PC-3 (cell line): Measurements from ENCODE around the gene ZNF436. TPM values are rescaled to one million over a fixed set of nuclear protein-coding genes. Genes with fewer than 3 reads are reported as not detected.
"Not testable (repeated sequence)": the region's sequence is repeated elsewhere in the genome, so short reads cannot be mapped to it uniquely, and the experiment has no call there.

Source experiments
- ATAC-seq: fragments of 200-7000 bp; cut with Tn5 transposase; 2 replicates; pipeline ENCODE4 v1.9.1; 2020; ENCODE audit warnings: mild to moderate bottlenecking, moderate library complexity
- BruUV-seq: library from RNA; stranded (reverse); fragments of 400-500 nt; replicated peaks from 2 replicates; lab custom pipeline; 2021; lab: Mats Ljungman, UMichigan
- CTCF ChIA-PET: fragments of 300-600 bp; sonication (Branson Sonifier 250); formaldehyde crosslinking; loops from one replicate; lab custom pipeline; 2022; ENCODE audit warnings: antibody characterized with exemption; lab: Charles Lee
- POLR2A ChIA-PET: fragments of 300-600 bp; sonication (Branson Sonifier 250); formaldehyde crosslinking; loops from one replicate; lab custom pipeline; 2022; ENCODE audit warnings: antibody characterized with exemption; ENCODE audit not compliant: unreplicated experiment; lab: Charles Lee
- DNase-seq: peaks from one replicate; pipeline ENCODE4 v3.0.0-alpha.2; 2015
- H2AFZ ChIP-seq: fragments of 300-600 bp; sonication (generic); 2 replicates; pipeline ENCODE4 v1.6.0; 2016; ENCODE audit warnings: antibody characterized with exemption, low read length
- H3F3A ChIP-seq: fragments of 300-600 bp; sonication (generic); one replicate; pipeline ENCODE4 v1.6.0; 2017; ENCODE audit warnings: antibody characterized with exemption, low read length, control low read depth, mild to moderate bottlenecking; ENCODE audit not compliant: unreplicated experiment
- H3K27ac ChIP-seq: fragments of 300-600 bp; sonication (generic); 2 replicates; pipeline ENCODE4 v1.5.1; 2016; ENCODE audit warnings: mild to moderate bottlenecking, low read length
- H3K27me3 ChIP-seq: fragments of 300-600 bp; sonication (generic); 2 replicates; pipeline ENCODE4 v1.6.1; 2016; ENCODE audit warnings: low read length, mixed read lengths
- H3K36me3 ChIP-seq: fragments of 300-600 bp; sonication (generic); 2 replicates; pipeline ENCODE4 v1.6.1; 2016; ENCODE audit warnings: low read depth, mixed run types, low read length, mixed read lengths
- H3K4me1 ChIP-seq: fragments of 300-600 bp; sonication (generic); 2 replicates; pipeline ENCODE4 v1.5.1; 2016; ENCODE audit warnings: low read length; ENCODE audit not compliant: insufficient read depth
- H3K4me2 ChIP-seq: fragments of 300-600 bp; sonication (generic); 2 replicates; pipeline ENCODE4 v1.6.0; 2016; ENCODE audit warnings: low read length
- H3K4me3 ChIP-seq: fragments of 300-600 bp; sonication (generic); 2 replicates; pipeline ENCODE4 v1.5.1; 2016; ENCODE audit warnings: mild to moderate bottlenecking, low read length, mixed read lengths
- H3K79me2 ChIP-seq: fragments of 300-600 bp; sonication (generic); 2 replicates; pipeline ENCODE4 v1.6.1; 2017; ENCODE audit warnings: low read length, mixed read lengths
- H3K9ac ChIP-seq: fragments of 300-600 bp; sonication (generic); 2 replicates; pipeline ENCODE4 v1.6.0; 2016; ENCODE audit warnings: mild to moderate bottlenecking, low read length
- H3K9me2 ChIP-seq: fragments of 300-600 bp; sonication (generic); replicated peaks from 2 replicates; pipeline ENCODE4 v1.6.1; 2016; ENCODE audit warnings: mixed run types, low read length, mixed read lengths
- H3K9me3 ChIP-seq: fragments of 300-600 bp; sonication (generic); 2 replicates; pipeline ENCODE4 v1.6.1; 2016; ENCODE audit warnings: low read length, mixed read lengths
- H4K20me1 ChIP-seq: fragments of 300-600 bp; sonication (generic); 2 replicates; pipeline ENCODE4 v1.6.1; 2016; ENCODE audit warnings: low read length, mixed read lengths
- EZH2 ChIP-seq: fragments of 300-600 bp; sonication (generic); IDR thresholded peaks from one replicate; pipeline ENCODE4 v1.6.1; 2017; ENCODE audit warnings: antibody characterized with exemption, mild to moderate bottlenecking, low read length; ENCODE audit not compliant: unreplicated experiment
- EZH2phosphoT487 ChIP-seq: fragments of 300-600 bp; sonication (generic); IDR thresholded peaks from 2 replicates; pipeline ENCODE4 v1.6.1; 2018; ENCODE audit warnings: mild to moderate bottlenecking, antibody characterized with exemption, low read length, borderline replicate concordance
- intact Hi-C: fragments of 100-400 bp; cut with micrococcal nuclease; formaldehyde crosslinking; loops from 2 replicates; pipeline ENCODE4 v1.9.0; 2023
- total RNA-seq: library from RNA; depleted of rRNA; stranded (reverse); fragments of >200 nt; gene quantifications from 2 replicates; pipeline ENCODE4 v1.2.3, GENCODE V29; 2014
- TF ChIP-seq, protein P1 (sequence below): fragments of 300-600 bp; sonication (generic); conservative IDR thresholded peaks from 2 replicates; pipeline ENCODE4 v1.5.1; 2017; ENCODE audit warnings: antibody characterized with exemption, low read depth, mild to moderate bottlenecking, low read length

The ZNF436 gene
- total RNA-seq, 1 experiment from 2014 or later: 10.5 TPM

GRCh38 chr1:23381233-23381885 lies 11.7 kb upstream of the ZNF436 start:
- no peaks in the 10 kb centered on the region for H3K9me3 ChIP-seq
- CTCF ChIA-PET: no interaction called here

GRCh38 chr1:23380719-23381118 lies 11.1 kb upstream of the ZNF436 start:
- Histone ChIP-seq H3K4me1 (peaks cover 30% of the 10 kb centered on the region), H4K20me1 (no peaks in the 10 kb centered on the region), H3K9me2 (no peaks in the 10 kb centered on the region), H3K27me3 (no peaks in the 10 kb centered on the region), H3K4me2 (no peak overlapping the region), H2AFZ (no peak overlapping the region), H3K27ac (no peak overlapping the region), H3F3A (no peaks in the 10 kb centered on the region), H3K79me2 (no peaks in the 10 kb centered on the region), H3K9me3 (no peaks in the 10 kb centered on the region), H3K36me3 (no peaks in the 10 kb centered on the region), H3K9ac (no peak overlapping the region), H3K4me3 (no peak overlapping the region)
- DNase-seq: no peak
- ChIA-PET POLR2A (no interaction called here), CTCF (no interaction called here)
- intact Hi-C loops: no loop called here
- no TSS peak for BruUV-seq
- no peak for ATAC-seq
- TF ChIP-seq EZH2: no peak
- TF ChIP-seq EZH2phosphoT487: no peak
- TF ChIP-seq, protein P1, sequence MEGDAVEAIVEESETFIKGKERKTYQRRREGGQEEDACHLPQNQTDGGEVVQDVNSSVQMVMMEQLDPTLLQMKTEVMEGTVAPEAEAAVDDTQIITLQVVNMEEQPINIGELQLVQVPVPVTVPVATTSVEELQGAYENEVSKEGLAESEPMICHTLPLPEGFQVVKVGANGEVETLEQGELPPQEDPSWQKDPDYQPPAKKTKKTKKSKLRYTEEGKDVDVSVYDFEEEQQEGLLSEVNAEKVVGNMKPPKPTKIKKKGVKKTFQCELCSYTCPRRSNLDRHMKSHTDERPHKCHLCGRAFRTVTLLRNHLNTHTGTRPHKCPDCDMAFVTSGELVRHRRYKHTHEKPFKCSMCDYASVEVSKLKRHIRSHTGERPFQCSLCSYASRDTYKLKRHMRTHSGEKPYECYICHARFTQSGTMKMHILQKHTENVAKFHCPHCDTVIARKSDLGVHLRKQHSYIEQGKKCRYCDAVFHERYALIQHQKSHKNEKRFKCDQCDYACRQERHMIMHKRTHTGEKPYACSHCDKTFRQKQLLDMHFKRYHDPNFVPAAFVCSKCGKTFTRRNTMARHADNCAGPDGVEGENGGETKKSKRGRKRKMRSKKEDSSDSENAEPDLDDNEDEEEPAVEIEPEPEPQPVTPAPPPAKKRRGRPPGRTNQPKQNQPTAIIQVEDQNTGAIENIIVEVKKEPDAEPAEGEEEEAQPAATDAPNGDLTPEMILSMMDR: no peak

More at GRCh38 chr1:23381233-23381885, 11.7 kb upstream of the ZNF436 start:
- POLR2A ChIA-PET: interaction anchor here (0.6 kb wide), 1 partner anchor 12 kb away, joined by 5 read pairs; the partner anchor contains the start of gene ZNF436
- BruUV-seq: no TSS peak
- Histone ChIP-seq H3K79me2 (no peaks in the 10 kb centered on the region), H3K4me3 (no peak overlapping the region), H3K36me3 (no peaks in the 10 kb centered on the region), H2AFZ (no peak overlapping the region), H3F3A (no peaks in the 10 kb centered on the region), H3K4me2 (no peak overlapping the region), H4K20me1 (no peaks in the 10 kb centered on the region), H3K9ac (no peak overlapping the region), H3K27me3 (no peaks in the 10 kb centered on the region), H3K27ac (no peak overlapping the region), H3K4me1 (peaks cover 30% of the 10 kb centered on the region), H3K9me2 (no peaks in the 10 kb centered on the region)
- ATAC-seq (no peak), DNase-seq (no peak)
- TF ChIP-seq EZH2phosphoT487: no peak
- TF ChIP-seq EZH2: no peak
- TF ChIP-seq, protein P1: no peak
- intact Hi-C loops: no loop called here

GRCh38 chr1:23380236-23380635 lies 10.6 kb upstream of the ZNF436 start:
- H3K9ac ChIP-seq, H3K79me2 ChIP-seq, BruUV-seq, ATAC-seq, H3K4me2 ChIP-seq, H3K27me3 ChIP-seq, H2AFZ ChIP-seq, H3K4me3 ChIP-seq, H4K20me1 ChIP-seq, H3K9me2 ChIP-seq, H3K27ac ChIP-seq, H3K36me3 ChIP-seq, intact Hi-C loops, H3F3A ChIP-seq, DNase-seq, H3K9me3 ChIP-seq, POLR2A ChIA-PET, CTCF ChIA-PET: not testable (repeated sequence)
- H3K4me1 ChIP-seq: peaks cover 27% of the 10 kb centered on the region
